H1 (cell line): ENCODE measurements around the gene FMNL2. TPM values are rescaled to one million over a fixed set of nuclear protein-coding genes. Genes with fewer than 3 reads are reported as not detected.

Source experiments
- CHD1 ChIP-seq: IDR thresholded peaks from 2 replicates; pipeline ENCODE4 v1.6.1; 2012; ENCODE audit warnings: low read depth, low read length, improper control_type of control experiment
- CHD7 ChIP-seq: fragments of 300-600 bp; sonication (generic); IDR thresholded peaks from 2 replicates; pipeline ENCODE4 v1.7.1; 2012; ENCODE audit warnings: low read length, moderate library complexity, mild to moderate bottlenecking, inconsistent platforms; ENCODE audit not compliant: insufficient replicate concordance
- RBBP5 ChIP-seq: IDR thresholded peaks from 2 replicates; pipeline ENCODE4 v1.7.1; 2012; ENCODE audit warnings: low read depth, mild to moderate bottlenecking, inconsistent platforms, low read length, moderate library complexity, borderline replicate concordance
- SIRT6 ChIP-seq: IDR thresholded peaks from one replicate; pipeline ENCODE4 v1.7.1; 2012; ENCODE audit warnings: low read length, inconsistent platforms
- SIX5 ChIP-seq: IDR thresholded peaks from 2 replicates; pipeline ENCODE4 v1.6.1; 2011; ENCODE audit warnings: mild to moderate bottlenecking, low read depth, low read length
- TAF1 ChIP-seq: IDR thresholded peaks from 2 replicates; pipeline ENCODE4 v1.6.1; 2011; ENCODE audit warnings: mild to moderate bottlenecking, low read depth, low read length
- polyA plus RNA-seq, 7 experiments: library from polyadenylated mRNA; depleted of rRNA in 3 of 7; stranded (reverse) in 5 of 7; unstranded in 2 of 7; fragments of >200 nt in 5 of 7; fragments of 200-250 nt in 2 of 7; gene quantifications; 1 replicate in 5 of 7; 2 replicates in 1 of 7; 4 replicates in 1 of 7; pipeline versions ENCODE4 v1.2.1 to v1.2.3, GENCODE V29; 2011 to 2013; ENCODE audit warnings: missing spikeins in 2 of 7, mixed read lengths in 2 of 7
- total RNA-seq: library from RNA; stranded (reverse); fragmentation: NEBNext Ultra II Directional; extraction: Animal tissue kit (Norgen Biotek cat#: 25700); gene quantifications from 2 replicates; pipeline ENCODE4 v1.2.1, GENCODE V29; 2021

The FMNL2 gene
- total and polyA plus RNA-seq, 2 of the 8 experiments (the other 6 are each of a cell fraction or from before 2014, with no cell fraction given), result 15.5 to 45.1 TPM

GRCh38 chr2:152415231-152415642 is 80.3 kb downstream of the FMNL2 start (continued):
- no peak for TF ChIP-seq CHD7
- TF ChIP-seq TAF1, result no peak
- no peak for TF ChIP-seq SIX5
- no peak for TF ChIP-seq CHD1
- no peak for TF ChIP-seq SIRT6
- TF ChIP-seq RBBP5, result no peak
